ENCODE results near the gene BPIFB3.

BPIFB3 gene

DNA sequence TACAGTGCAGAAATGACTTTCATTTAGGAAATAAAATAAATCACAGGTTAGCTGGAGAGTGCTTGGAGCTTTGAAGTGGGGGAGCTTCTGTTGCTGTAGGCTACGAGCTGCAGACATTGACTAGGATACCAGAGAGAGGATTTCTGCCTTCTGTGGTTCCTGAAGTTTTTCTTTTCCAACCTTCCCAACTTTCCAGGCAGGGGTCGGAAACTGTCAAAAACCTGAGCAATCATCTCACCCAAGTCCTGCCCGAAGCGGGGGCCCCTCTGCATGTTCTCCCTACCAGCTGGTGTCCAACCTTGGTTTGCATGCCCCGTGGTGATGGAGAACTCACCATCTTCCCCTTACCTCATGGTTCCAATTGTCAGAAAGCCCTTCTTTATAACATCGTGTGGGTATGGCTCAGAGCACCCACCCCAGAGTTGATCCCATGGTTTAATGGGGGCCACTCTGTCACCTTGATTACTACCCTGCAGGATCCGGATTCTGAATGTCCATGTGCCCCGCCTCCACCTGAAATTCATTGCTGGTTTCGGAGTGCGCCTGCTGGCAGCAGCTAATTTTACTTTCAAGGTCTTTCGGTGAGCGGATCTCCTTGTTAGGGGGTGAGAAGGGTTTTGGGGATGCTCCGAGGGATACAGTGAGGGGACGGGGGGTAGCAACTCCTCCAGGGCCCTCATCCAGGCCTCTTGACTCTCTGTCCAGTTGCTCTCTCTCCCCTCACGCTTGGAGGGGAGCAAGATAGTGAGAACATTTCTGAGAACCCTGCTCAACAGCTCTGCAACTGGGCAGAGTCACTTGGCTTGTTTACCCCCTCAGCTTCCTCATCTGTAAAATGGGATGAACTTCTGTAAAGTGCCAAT lies 41.1 kb upstream of the BPIFB3 start:
- DNase-seq (ENCODE audit: low read depth, low spot score): no peak
- Histone ChIP-seq H3K36me3 (ENCODE audit: insufficient read depth, insufficient read length, low read length) (no peaks in the 10 kb centered on the region), H3K9me3 (ENCODE audit: insufficient read depth, low read length) (no peaks in the 10 kb centered on the region), H3K4me1 (ENCODE audit: insufficient read depth, insufficient read length) (peaks cover 10% of the 10 kb centered on the region), H3K9ac (ENCODE audit: insufficient read length, low read depth) (no peak overlapping the region), H3K27me3 (ENCODE audit: insufficient read depth, insufficient read length) (peaks cover 3% of the 10 kb centered on the region), H3K4me3 (ENCODE audit: insufficient read length, low read depth) (no peak overlapping the region)
- TF ChIP-seq YY1 (IDR thresholded peaks at IDR 0.05; ENCODE audit: insufficient read depth, insufficient read length) (no peak), ZNF274 (IDR thresholded peaks at IDR 0.05; ENCODE audit: low read depth, low read length) (no peak), SUZ12 (IDR thresholded peaks at IDR 0.05; ENCODE audit: extremely low read depth, insufficient read depth, insufficient read length) (no peak)

DNA sequence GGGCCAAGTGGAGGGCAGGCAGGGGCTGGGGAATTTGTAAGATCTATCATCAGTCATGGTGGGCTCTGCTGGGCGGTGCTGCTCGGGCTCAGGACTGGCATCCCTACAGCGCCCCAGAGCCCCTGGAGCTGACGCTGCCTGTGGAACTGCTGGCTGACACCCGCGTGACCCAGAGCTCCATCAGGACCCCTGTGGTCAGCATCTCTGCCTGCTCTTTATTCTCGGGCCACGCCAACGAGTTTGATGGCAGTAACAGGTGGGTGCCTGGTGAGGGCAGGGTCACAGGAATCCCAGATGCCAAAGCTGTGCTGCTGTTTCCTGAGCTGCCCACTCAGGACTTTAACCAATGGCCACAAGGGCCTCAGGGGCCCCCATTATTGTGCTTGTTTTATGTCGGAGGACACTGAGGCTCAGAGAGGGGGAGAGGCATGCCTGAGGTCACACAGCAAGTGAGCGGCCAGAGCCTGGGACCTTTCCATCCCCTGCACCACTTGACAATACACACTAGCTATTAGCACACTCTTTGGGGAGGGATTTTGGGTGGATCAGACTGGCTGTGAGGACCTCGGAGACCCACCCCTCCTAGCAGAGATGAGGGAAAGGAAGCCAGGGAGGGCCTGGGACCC lies 39.9 kb upstream of the BPIFB3 start:
- no peak for TF ChIP-seq ZNF274 (IDR thresholded peaks at IDR 0.05; ENCODE audit: low read depth, low read length)
- Histone ChIP-seq H3K9me3 (ENCODE audit: insufficient read depth, low read length) (no peaks in the 10 kb centered on the region), H3K4me3 (ENCODE audit: insufficient read length, low read depth) (no peak overlapping the region), H3K4me1 (ENCODE audit: insufficient read depth, insufficient read length) (peaks cover 10% of the 10 kb centered on the region), H3K27me3 (ENCODE audit: insufficient read depth, insufficient read length) (peaks cover 6% of the 10 kb centered on the region), H3K9ac (ENCODE audit: insufficient read length, low read depth) (no peak overlapping the region), H3K36me3 (ENCODE audit: insufficient read depth, insufficient read length, low read length) (no peaks in the 10 kb centered on the region)
- no peak for DNase-seq (ENCODE audit: low read depth, low spot score)

DNA sequence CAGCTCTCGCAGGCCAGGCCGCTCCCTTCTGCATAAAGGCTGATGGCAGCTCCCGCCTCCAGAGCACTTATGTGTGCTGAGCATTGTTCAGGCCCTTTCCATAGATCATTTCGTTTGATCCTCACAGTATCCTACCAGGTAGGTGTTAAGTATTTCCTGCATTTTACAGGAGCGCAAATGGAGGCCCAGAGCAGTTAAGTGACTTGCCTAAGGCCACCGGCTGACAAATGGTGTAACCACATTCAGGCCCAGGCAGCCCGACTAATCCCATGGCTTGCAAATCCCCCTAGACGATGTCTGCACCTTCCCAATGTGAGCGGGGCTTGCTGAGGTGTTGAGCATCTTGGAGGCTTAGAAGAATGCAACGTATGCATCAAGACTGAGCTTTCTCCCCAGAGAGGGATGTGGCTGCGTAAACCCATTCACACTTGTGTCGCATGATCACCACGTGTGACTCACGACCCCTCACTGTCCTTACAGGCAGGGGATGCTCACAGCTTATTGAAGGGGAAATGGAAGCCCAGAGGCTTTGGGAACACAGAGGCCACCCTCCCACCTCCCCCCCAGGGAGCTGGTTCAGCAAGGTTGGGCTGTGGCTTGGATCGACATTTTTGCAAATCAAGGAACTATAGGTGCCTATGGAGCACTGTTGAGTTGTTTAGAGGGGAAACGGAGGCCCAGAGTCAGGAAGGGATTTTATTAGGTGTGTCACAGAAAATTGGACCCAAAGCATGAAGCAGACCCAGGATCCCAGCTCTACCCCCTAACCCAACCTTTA lies 39.2 kb upstream of the BPIFB3 start:
- H3K4me1 ChIP-seq (ENCODE audit: insufficient read depth, insufficient read length): peaks cover 10% of the 10 kb centered on the region
- no peaks in the 10 kb centered on the region for H3K36me3 ChIP-seq (ENCODE audit: insufficient read depth, insufficient read length, low read length)
- H3K27me3 ChIP-seq (ENCODE audit: insufficient read depth, insufficient read length): peaks cover 6% of the 10 kb centered on the region
- no peak overlapping the region for H3K9ac ChIP-seq (ENCODE audit: insufficient read length, low read depth)
- peak; percentile 16 for DNase-seq (ENCODE audit: low read depth, low spot score)
- H3K4me3 ChIP-seq (ENCODE audit: insufficient read length, low read depth): no peak overlapping the region
- no peak for TF ChIP-seq ZNF274 (IDR thresholded peaks at IDR 0.05; ENCODE audit: low read depth, low read length)
- TF ChIP-seq YY1 (IDR thresholded peaks at IDR 0.05; ENCODE audit: insufficient read depth, insufficient read length): no peak
- TF ChIP-seq SUZ12 (IDR thresholded peaks at IDR 0.05; ENCODE audit: extremely low read depth, insufficient read depth, insufficient read length): no peak
- no peaks in the 10 kb centered on the region for H3K9me3 ChIP-seq (ENCODE audit: insufficient read depth, low read length)

DNA sequence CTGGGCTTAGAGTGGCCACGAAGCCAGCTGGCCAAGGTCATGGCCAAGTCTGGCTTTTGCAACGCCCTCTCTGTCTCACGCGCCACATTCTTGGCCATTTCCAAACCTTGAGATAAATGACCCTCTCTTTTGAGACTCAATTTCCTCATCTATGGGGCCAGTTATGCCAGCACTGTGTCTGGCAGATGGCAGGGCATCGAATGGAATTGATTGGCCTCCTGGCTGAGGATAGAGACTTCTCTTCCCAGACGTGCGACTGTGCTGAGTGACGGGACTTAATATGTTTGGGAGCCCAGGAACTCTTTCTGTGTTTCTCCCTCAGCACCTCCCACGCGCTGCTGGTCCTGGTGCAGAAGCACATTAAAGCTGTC lies 38.6 kb upstream of the BPIFB3 start:
- TF ChIP-seq YY1 (IDR thresholded peaks at IDR 0.05; ENCODE audit: insufficient read depth, insufficient read length) (no peak), SUZ12 (IDR thresholded peaks at IDR 0.05; ENCODE audit: extremely low read depth, insufficient read depth, insufficient read length) (no peak), ZNF274 (IDR thresholded peaks at IDR 0.05; ENCODE audit: low read depth, low read length) (no peak)
- Histone ChIP-seq H3K9ac (ENCODE audit: insufficient read length, low read depth) (no peak overlapping the region), H3K36me3 (ENCODE audit: insufficient read depth, insufficient read length, low read length) (no peaks in the 10 kb centered on the region), H3K4me3 (ENCODE audit: insufficient read length, low read depth) (no peak overlapping the region), H3K9me3 (ENCODE audit: insufficient read depth, low read length) (no peaks in the 10 kb centered on the region), H3K27me3 (ENCODE audit: insufficient read depth, insufficient read length) (peaks cover 6% of the 10 kb centered on the region), H3K4me1 (ENCODE audit: insufficient read depth, insufficient read length) (peaks cover 8% of the 10 kb centered on the region)
- DNase-seq (ENCODE audit: low read depth, low spot score): no peak

DNA sequence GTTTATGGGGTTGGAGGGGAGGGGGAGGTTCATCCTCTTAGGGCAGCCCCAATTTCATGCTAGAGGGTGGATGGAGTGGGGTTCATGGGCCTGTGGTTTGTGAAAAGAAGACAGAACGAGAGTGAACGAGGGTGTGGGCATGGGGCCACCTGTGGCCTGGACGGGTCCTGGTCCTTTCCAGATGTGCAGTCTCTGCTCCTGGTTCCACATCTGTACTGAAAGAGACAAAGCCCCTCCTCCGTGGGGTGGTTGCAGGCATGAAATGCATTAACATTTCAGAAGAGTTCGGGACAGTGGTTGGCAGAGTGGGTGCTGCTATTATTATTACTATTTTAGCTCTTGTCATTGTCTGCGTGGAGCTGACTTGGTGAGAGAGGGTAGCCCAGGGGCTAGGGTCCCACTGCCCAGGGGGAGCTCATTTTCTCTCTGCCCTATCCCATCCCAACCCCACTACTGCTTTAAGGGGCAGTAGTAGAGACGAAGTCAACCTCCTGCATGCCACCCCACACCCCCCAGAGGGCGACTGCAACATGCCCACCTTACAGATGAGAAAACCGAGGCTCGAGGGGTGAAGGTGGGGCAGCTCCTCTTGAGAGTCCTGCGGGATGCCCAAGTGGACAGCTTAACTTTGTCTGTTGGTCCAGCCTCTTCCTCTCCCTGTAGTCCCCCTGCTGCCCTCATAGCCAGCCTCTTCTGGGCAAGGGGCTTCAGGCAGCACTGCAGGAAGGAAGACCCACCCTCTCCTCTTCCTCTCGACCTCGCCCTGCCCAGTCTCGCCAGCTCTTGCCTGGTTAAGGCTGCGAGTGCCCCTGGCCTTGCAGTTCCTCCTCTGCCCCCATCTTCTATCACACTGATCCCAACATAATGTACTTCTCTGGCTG lies 37.8 kb upstream of the BPIFB3 start:
- H3K4me1 ChIP-seq (ENCODE audit: insufficient read depth, insufficient read length): peaks cover 8% of the 10 kb centered on the region
- no peak overlapping the region for H3K9ac ChIP-seq (ENCODE audit: insufficient read length, low read depth)
- TF ChIP-seq ZNF274 (IDR thresholded peaks at IDR 0.05; ENCODE audit: low read depth, low read length) (no peak), SUZ12 (IDR thresholded peaks at IDR 0.05; ENCODE audit: extremely low read depth, insufficient read depth, insufficient read length) (no peak), YY1 (IDR thresholded peaks at IDR 0.05; ENCODE audit: insufficient read depth, insufficient read length) (no peak)
- H3K9me3 ChIP-seq (ENCODE audit: insufficient read depth, low read length): no peaks in the 10 kb centered on the region
- no peak overlapping the region for H3K4me3 ChIP-seq (ENCODE audit: insufficient read length, low read depth)
- peaks cover 3% of the 10 kb centered on the region for H3K27me3 ChIP-seq (ENCODE audit: insufficient read depth, insufficient read length)
- no peak for DNase-seq (ENCODE audit: low read depth, low spot score)
- no peaks in the 10 kb centered on the region for H3K36me3 ChIP-seq (ENCODE audit: insufficient read depth, insufficient read length, low read length)

DNA sequence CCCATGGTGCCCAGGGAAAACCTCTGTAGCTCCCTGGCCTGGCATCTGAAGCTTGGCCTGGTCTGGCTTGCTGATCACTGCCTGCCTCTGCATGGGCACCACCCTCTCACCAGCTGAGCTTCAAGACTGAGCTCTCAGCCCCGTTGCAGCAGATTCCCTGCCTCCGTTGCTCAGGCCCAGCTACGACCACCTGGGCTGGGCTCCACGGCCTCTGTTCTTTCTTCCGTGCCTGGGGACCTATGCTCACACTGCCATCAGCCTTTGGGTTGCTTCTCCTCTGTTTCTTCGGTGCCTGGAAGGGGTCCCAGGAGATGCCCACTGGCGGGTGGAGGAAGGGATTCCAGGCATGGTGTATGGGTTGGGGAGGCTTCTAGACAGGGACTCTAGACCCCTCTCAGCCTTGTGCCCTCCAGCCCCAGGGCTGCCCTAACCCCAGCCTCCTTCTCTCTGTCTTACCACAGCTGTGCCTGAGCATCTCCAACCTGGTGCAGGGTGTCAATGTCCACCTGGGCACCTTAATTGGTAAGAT lies 37.1 kb upstream of the BPIFB3 start:
- no peaks in the 10 kb centered on the region for H3K9me3 ChIP-seq (ENCODE audit: insufficient read depth, low read length)
- DNase-seq (ENCODE audit: low read depth, low spot score): no peak
- no peak overlapping the region for H3K9ac ChIP-seq (ENCODE audit: insufficient read length, low read depth)
- no peak overlapping the region for H3K4me3 ChIP-seq (ENCODE audit: insufficient read length, low read depth)
- no peaks in the 10 kb centered on the region for H3K36me3 ChIP-seq (ENCODE audit: insufficient read depth, insufficient read length, low read length)
- peaks cover 8% of the 10 kb centered on the region for H3K4me1 ChIP-seq (ENCODE audit: insufficient read depth, insufficient read length)
- TF ChIP-seq YY1 (IDR thresholded peaks at IDR 0.05; ENCODE audit: insufficient read depth, insufficient read length) (no peak), ZNF274 (IDR thresholded peaks at IDR 0.05; ENCODE audit: low read depth, low read length) (no peak), SUZ12 (IDR thresholded peaks at IDR 0.05; ENCODE audit: extremely low read depth, insufficient read depth, insufficient read length) (no peak)
- H3K27me3 ChIP-seq (ENCODE audit: insufficient read depth, insufficient read length): peaks cover 3% of the 10 kb centered on the region

Data from NT2/D1 (cell line).